ENCODE results near the gene TMEM116. TPM values are rescaled to one million over a fixed set of nuclear protein-coding genes. Genes with fewer than 3 reads are reported as not detected.
"Not testable (repeated sequence)": the region's sequence is repeated elsewhere in the genome, so short reads cannot be mapped to it uniquely, and the experiment has no call there.

The TMEM116 gene
- total RNA-seq, 1 donor from 2014 or later = 9.9 TPM

DNA sequence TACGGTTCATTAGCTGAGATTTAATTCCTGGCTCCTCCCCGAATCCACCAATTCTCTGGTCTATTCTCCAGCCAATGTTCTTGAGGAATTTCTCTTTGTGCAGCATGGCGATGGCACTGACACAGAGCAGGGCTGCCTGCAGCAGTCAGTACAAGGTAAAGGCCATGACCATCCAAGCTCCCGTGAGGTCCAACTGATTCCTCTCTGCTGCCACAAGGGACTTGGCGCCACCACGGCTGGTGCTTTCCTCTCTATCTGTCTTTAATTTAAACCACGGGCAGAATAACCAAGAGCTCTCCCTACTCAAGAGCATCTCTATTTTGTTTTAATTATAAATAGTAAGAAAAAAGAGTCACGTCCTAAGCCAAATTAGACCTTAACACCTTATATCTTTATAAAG, 12.1 kb downstream of the TMEM116 start:
- TF ChIP-seq, protein P1, sequence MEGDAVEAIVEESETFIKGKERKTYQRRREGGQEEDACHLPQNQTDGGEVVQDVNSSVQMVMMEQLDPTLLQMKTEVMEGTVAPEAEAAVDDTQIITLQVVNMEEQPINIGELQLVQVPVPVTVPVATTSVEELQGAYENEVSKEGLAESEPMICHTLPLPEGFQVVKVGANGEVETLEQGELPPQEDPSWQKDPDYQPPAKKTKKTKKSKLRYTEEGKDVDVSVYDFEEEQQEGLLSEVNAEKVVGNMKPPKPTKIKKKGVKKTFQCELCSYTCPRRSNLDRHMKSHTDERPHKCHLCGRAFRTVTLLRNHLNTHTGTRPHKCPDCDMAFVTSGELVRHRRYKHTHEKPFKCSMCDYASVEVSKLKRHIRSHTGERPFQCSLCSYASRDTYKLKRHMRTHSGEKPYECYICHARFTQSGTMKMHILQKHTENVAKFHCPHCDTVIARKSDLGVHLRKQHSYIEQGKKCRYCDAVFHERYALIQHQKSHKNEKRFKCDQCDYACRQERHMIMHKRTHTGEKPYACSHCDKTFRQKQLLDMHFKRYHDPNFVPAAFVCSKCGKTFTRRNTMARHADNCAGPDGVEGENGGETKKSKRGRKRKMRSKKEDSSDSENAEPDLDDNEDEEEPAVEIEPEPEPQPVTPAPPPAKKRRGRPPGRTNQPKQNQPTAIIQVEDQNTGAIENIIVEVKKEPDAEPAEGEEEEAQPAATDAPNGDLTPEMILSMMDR (IDR thresholded peaks at IDR 0.05) = no peak
- Mint-ChIP-seq H3K36me3 (ENCODE audit: unreplicated experiment) (peaks cover 11% of the 10 kb centered on the region), H3K4me1 (ENCODE audit: unreplicated experiment) (peaks cover 8% of the 10 kb centered on the region), H3K4me3 (ENCODE audit: unreplicated experiment) (no peak overlapping the region), H3K27ac (ENCODE audit: unreplicated experiment) (no peak overlapping the region), H3K27me3 (ENCODE audit: unreplicated experiment) (no peaks in the 10 kb centered on the region), H3K9me3 (ENCODE audit: unreplicated experiment) (no peaks in the 10 kb centered on the region)
- DNase-seq (ENCODE audit: extremely low spot score, unreplicated experiment) = no peak

DNA sequence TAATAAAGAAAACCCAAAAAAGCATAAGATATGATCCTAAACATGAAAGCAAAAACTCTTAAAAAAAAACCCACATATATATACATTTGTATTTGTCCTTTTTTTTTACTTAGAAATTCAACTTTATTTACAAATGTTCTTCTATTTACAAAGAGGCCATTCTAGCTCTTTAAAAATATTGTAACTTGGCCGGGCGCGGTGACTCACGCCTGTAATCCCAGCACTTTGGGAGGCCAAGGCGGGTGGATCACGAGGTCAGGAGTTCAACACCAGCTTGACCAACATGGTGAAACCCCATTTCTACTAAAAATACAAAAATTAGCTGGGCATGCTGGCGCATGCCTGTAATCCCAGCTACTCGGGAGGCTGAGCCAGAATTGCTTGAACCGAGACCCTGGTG, 13.8 kb downstream of the TMEM116 start:
- H3K4me3 Mint-ChIP-seq (ENCODE audit: unreplicated experiment); H3K27me3 Mint-ChIP-seq (ENCODE audit: unreplicated experiment); H3K9me3 Mint-ChIP-seq (ENCODE audit: unreplicated experiment); H3K27ac Mint-ChIP-seq (ENCODE audit: unreplicated experiment); DNase-seq (ENCODE audit: extremely low spot score, unreplicated experiment); H3K4me1 Mint-ChIP-seq (ENCODE audit: unreplicated experiment): not testable (repeated sequence)
- peaks cover 11% of the 10 kb centered on the region for H3K36me3 Mint-ChIP-seq (ENCODE audit: unreplicated experiment)

DNA sequence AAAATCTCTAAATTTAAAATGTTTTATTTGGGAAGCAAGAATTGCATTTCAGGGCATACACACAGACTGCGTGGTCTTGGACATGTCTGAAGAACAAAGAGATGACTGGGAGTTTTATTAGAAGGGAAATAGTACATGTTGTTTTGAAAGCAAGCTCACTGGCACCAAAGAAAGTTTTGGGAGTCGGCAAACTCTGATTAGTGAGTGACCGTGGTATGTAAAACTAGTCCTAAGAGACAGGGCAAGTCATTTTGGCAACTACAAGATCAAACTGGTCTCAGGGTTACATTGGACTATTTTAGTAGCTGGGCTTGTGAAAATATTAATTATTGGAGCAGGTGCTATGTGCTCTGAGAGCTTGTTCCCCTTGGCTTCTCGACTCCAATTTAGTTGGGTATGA, 14.9 kb downstream of the TMEM116 start:
- Mint-ChIP-seq H3K36me3 (ENCODE audit: unreplicated experiment) (peaks cover 8% of the 10 kb centered on the region), H3K27ac (ENCODE audit: unreplicated experiment) (no peak overlapping the region), H3K9me3 (ENCODE audit: unreplicated experiment) (no peaks in the 10 kb centered on the region), H3K27me3 (ENCODE audit: unreplicated experiment) (no peaks in the 10 kb centered on the region), H3K4me1 (ENCODE audit: unreplicated experiment) (peaks cover 2% of the 10 kb centered on the region), H3K4me3 (ENCODE audit: unreplicated experiment) (no peak overlapping the region)
- DNase-seq (ENCODE audit: extremely low spot score, unreplicated experiment) = no peak
- TF ChIP-seq, protein P1 (IDR thresholded peaks at IDR 0.05) = no peak

DNA sequence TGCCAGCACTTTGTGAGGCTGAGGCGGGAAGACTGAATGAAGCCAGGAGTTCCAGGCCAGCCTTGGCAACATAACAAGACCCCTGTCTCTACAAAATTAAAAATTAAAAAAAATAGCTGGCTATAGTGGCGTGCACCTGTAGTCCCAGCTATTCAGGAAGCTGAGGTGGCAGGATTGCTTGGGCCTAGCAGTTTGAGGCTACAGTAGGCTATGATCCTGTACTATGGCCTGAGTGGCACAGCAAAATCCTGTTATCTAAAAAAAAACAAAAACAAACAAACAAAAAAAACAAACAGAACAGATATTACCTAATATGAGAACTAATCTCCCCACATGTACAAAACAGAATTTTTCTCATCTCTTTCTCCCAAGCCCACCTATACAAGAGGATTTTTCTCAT, 15.7 kb downstream of the TMEM116 start:
- no peak overlapping the region for H3K4me3 Mint-ChIP-seq (ENCODE audit: unreplicated experiment)
- no peaks in the 10 kb centered on the region for H3K27me3 Mint-ChIP-seq (ENCODE audit: unreplicated experiment)
- no peaks in the 10 kb centered on the region for H3K9me3 Mint-ChIP-seq (ENCODE audit: unreplicated experiment)
- TF ChIP-seq, protein P1 (IDR thresholded peaks at IDR 0.05) = no peak
- peaks cover 2% of the 10 kb centered on the region for H3K4me1 Mint-ChIP-seq (ENCODE audit: unreplicated experiment)
- no peak for DNase-seq (ENCODE audit: extremely low spot score, unreplicated experiment)
- H3K27ac Mint-ChIP-seq (ENCODE audit: unreplicated experiment) = no peak overlapping the region
- peaks cover 6% of the 10 kb centered on the region for H3K36me3 Mint-ChIP-seq (ENCODE audit: unreplicated experiment)

DNA sequence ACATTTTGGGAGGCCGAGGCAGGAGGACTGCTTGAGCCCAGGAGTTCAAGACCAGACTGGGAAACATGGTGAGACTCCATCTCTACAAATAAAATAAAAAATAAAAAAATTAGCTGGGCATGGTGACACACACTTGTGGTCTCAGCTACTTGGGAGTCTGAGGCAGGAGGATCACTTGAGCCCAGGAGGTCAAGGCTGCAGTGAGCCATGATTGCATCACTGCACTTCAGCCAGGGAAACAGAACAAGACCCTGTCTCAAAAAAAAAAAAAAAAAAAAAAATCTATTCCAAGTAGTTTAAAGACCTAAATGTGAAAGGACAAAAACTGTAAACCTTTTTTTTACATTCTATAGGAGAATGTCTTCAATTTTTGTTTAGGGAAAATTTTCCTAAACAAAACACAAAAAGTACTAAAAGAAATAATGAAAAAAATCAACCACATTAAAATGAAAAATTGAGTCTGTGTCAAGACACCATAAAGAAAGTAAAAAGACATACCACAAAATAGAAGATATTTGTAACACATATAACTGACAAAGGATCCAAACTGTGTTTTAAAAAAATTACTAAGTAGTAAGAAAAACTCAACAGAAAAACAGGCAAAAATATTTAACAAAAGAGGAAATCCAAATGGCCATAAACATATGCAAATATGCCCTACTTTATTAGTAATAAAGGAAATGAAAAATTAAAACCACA, 17.0 kb downstream of the TMEM116 start:
- Mint-ChIP-seq H3K36me3 (ENCODE audit: unreplicated experiment) (peaks cover 3% of the 10 kb centered on the region), H3K27me3 (ENCODE audit: unreplicated experiment) (no peaks in the 10 kb centered on the region), H3K9me3 (ENCODE audit: unreplicated experiment) (no peaks in the 10 kb centered on the region), H3K4me1 (ENCODE audit: unreplicated experiment) (no peaks in the 10 kb centered on the region), H3K4me3 (ENCODE audit: unreplicated experiment) (no peak overlapping the region), H3K27ac (ENCODE audit: unreplicated experiment) (no peak overlapping the region)
- TF ChIP-seq, protein P1 (IDR thresholded peaks at IDR 0.05) = no peak
- DNase-seq (ENCODE audit: extremely low spot score, unreplicated experiment) = no peak

DNA sequence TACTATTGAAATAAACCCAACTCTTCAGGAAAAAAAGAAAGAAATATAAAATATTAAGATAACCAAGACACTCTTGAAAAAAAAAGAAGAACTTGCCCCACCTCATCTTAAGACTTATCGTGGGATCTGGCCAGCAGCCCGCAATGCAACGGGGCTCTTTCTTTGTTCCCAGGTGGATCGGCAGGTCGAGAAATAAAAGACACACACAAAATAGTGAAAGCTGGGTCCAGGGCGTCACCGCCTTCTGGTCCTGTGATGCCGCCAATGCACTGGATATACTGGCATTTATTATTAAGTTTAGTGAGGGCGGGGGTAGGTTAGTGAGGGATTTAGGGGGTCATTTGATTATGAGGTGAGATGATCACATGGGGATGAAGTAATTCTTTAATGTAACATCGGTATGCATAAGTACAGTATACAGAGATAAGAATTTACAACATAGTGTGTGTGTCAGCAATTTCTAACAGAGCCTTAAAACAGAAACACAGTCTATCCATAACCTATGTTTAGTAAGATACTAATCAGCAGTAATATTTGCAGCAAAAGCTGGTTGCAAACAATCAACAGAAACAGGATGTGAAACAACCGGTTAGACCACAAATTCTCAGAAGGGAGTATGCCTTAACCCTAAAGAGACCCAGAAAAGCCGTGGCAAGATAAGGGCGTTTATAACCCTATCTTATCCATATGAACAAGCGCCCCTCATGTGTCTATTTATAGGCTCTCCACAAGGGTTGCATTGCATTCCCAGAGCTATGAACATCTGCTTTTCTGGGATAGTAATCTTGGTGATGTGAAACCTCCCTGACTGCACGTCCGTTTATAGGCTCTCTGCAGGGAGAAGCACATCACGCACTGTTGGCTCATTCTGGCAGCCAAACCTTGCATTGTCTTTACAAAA, 18.5 kb downstream of the TMEM116 start:
- DNase-seq (ENCODE audit: extremely low spot score, unreplicated experiment); H3K9me3 Mint-ChIP-seq (ENCODE audit: unreplicated experiment); H3K27ac Mint-ChIP-seq (ENCODE audit: unreplicated experiment); H3K4me1 Mint-ChIP-seq (ENCODE audit: unreplicated experiment); H3K36me3 Mint-ChIP-seq (ENCODE audit: unreplicated experiment); H3K27me3 Mint-ChIP-seq (ENCODE audit: unreplicated experiment); H3K4me3 Mint-ChIP-seq (ENCODE audit: unreplicated experiment): not testable (repeated sequence)
